Embryonic facial prominence (tissue), 1 donor: Measurements from ENCODE around the gene ARHGAP24.
"Not testable (repeated sequence)": the region's sequence is repeated elsewhere in the genome, so short reads cannot be mapped to it uniquely, and the experiment has no call there.

Experiments
- DNase-seq: peaks from one replicate; pipeline ENCODE4 v3.0.0-alpha.2; 2016; ENCODE audit errors: extremely low spot score

The ARHGAP24 gene

DNA sequence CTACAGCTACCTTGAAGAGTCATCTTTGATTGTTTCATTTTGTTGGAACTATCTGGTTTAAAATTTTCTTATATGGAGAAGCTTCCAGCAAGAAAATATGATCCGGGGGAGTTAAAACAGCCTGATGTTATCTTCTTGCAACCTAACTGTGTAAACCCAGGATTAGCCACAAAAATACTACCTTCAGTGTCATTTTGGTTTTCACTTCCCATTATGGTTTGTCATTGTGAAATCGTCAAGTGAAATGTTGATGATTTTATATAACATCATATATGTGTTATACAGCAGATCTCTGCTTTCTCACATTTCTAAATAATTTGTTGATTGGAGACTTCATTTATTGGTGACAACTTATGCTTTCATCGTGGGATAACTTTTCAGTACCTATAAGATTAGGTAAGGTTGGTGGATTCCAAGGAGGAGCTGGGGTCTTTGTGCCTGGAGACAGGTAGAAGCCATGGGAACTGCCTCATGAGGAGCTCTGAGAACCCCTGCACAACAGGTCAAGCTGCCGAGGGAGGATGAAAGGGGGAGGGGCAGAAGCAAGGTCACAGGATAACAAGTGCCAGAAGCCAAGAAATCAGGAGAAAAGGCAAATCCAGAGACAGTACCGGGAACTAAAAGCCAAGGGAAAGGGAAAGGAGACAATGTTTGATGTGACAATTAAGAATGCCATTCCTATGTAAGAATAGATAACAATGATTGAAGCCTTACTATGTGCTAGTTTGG lies 7.2 kb downstream of the ARHGAP24 start:
- no peak for DNase-seq

DNA sequence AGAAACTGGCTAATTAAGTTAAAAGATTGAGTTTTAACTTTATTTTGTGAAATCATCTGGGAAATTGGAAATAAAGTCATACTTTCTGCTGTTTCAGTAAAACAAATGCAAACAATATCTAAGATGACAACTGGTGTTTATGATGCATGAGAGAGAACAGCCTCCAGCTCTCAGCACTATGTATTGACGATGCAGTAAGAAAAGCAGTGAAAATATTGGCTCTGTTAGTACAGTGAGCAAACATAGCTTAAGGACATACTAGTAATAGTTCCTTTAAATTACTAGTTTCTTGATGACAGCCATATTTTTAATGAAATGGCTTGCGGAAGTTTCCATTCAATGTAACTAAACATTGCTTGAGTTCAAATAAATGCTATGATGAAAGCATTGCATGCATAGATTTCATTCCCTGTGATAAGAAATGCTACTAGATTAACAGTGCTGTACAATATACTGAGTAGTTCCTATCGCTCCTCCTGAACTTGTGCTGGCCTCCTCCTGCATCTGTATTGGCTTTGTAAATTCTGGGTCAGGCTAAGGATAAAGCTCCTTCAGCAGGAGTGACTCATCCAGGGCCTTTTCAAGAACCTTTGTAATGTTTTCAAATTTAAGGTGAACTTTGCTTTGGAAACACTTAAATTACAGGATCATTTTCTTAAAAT lies 11.6 kb downstream of the ARHGAP24 start:
- no peak for DNase-seq

DNA sequence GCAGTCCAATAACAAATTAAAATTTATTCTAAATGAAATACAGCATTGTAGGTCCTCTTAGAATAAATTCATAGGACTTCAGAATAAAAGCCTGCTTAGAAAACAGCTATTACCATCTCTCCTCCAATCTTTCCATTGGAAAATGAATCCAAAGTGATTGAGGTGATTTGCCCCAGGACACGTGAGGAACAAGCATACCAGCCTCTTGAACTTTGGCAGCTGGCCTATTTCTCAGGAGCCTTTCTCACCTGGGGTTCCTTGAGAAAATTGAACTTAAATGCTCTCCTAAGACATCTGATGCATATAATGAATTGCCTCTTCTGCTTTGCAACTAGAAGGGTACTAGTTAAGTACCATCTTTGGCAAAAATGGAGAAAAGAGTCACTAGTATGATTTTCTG lies 13.5 kb downstream of the ARHGAP24 start:
- DNase-seq, result no peak

DNA sequence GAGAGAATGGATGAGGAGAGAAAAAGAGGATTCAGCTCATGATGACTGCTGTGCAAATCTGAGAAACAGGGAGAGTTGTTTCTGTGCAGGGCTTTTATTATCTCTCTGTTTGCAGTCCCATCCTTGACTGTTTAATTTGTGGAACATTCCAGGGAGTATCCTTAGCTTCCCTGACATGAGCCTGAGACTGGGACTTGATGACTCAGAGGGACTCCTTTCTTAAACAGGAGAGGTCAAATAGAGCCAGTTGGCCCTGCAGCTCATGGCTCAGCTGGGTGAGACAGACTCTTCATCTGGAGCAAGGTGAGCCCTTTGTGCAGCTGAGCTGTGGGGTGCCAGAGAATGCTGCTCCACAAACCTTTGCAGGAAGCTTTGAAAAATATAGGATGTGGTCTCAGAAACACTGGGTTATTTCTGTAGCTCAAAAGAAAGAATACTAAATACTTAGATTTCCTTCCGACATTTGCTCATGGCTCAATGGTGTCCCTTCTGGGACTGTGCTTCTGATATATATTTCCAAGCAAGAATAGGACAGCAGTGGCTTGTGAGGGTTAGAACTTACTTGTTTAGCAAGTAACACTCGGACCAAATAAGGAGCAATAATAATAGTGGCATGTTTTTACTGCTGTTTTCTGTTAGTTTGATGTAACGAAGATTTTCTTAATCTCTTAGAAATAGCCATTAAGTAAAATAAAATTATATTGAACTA lies 14.5 kb downstream of the ARHGAP24 start:
- DNase-seq, result no peak

DNA sequence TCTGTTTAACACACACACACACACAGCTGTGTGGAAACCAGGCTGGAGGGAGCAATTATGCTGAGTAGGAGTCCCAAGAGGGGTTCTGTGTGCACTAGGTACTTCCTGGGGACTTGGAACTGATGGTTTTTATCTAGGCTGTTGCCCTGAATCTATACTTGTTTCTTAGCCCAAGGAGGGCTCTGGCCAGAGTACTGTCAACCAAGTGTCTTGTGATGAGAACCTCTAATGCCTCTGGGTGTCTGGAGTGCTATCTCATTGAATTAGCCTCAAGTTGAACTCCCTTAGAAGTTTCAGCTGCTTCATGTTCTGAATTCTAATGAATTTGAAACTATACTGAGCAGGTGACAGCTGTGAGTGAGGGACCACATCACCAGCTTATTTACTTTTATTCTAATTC lies 16.6 kb downstream of the ARHGAP24 start:
- no peak for DNase-seq

DNA sequence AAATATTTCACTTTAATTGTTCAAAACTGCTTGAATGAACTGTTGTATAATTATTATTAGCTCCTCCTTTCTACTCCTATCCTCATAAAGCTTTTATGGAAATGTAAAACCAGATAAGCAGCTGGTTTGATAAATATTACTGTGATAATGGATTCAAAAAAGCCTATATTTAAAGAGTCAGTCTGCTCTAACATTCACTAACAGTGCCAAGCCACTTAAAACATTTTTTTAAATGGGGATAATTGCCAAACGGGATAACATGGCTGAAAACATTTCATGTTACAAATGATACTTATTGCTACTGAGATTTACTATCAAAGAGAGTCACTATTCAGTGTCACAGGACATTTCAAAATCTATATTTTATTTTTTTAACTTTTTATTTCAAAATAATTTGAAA lies 17.4 kb downstream of the ARHGAP24 start:
- DNase-seq, result no peak

DNA sequence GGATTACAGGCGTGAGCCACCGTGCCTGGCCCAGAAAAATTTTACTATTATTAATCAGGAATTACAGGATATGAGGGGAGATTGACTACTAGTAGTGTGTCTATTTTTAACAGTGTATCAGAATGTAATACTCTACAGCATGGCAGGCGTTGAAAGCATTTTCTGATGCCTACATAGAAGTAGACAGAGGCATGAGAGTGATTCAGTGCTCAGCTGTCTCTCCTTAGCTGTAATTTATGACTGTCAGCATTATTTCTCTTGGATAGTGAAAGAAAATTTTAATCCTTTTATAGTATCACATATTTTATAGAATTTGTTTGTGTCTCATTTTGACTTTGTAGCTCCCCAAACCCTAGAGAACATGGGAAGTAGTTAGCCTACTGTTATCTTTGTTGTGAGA lies 20.7 kb downstream of the ARHGAP24 start:
- no peak for DNase-seq

DNA sequence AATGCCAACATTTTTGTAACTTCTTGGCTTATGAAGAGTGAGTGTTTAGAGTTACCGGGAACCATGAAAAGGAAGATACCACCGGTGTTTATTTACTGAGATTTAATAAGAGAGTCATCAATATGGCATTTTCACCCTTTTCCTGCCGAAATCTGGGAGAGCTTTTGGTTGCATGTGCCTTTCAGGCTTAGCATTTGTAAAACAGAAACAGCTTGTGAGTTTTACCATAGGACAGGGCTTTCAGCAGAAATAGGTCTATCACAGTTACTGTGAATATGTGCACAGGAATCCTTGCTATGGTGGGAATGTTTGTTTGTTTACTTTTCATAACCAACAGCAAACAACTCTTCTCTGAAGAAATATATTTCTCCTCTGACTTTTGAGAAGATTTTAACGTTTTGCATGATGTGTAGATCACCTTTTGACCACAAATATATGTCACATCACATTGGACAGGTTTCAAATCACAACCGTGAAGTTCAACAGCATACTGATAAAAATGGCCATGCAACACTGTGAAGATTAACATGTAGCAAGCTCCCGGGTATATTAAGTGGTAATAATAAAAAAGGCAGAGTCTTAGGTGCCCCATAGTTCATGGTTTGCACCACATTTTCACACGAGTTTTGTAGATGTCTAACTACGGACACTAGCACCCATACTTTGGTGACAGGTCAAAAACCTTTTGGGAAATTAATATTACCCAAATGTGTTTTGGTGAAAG lies 21.3 kb downstream of the ARHGAP24 start:
- no peak for DNase-seq

DNA sequence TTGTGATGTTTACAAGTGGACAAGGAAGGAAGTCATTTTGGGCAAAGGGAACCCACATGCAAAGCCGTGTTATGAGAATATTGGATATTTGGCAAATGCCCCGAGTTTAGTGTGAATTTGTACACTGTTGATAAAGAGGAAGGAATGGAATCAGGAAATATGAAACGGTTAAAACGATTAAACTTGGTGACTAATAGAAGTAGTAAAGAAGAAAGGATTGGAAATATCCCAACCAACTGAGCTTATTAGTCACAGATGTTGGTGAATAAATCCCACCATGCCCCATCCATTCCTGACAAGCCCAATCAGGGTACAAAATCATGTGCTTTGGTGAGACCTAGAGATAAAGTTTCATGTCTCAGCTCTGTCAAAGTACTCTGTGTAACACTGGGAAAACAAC lies 22.0 kb downstream of the ARHGAP24 start:
- DNase-seq, result no peak

DNA sequence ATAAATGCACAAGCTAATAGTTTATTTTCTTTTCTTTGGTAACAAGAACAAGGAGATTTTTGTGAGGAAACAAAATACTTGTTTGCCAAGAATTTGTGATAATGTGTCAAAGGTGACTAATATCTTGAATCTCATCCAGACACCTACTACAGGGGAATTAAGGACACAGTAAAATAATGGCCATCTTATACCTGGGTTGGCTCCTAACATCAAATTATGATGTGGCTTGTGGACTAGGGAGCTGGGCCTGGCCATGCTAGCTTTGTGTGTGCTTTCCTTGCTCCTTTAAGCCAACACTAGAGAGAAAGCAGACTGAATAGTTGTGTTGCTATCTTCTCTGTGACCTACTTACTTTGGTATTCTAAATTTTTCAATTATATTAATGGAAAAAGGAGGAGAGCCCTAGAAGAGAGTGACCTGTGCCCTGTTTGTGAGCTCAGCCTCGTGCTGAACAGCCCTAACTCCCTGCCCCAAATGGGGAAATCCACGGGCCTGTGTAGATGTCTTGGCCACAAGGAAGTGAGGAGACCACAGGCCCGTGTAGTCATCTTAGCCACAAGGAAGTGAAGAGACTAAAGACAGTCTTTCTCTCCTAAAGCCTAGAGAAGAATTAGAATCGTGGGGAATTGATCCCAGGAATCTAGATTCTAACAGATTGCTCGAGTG lies 23.3 kb downstream of the ARHGAP24 start:
- no peak for DNase-seq

DNA sequence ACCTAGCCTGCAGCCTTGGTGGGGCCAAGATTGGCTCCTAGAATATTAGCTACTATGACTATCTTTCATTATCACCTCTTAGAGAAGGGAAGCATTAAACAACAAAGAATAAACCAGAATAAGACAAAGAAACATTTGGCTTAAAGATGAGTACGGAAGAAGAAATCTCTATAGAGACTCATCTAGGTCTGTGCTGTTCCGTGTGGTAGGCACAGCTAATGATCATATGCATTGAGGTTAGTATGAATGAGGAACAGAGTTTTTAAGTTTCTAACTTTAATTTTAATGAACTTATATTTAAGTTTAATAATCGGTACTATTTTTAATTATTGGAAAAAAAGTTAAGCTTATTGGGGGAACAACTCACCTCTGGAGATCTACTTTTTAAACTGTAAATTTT lies 24.6 kb downstream of the ARHGAP24 start:
- no peak for DNase-seq

DNA sequence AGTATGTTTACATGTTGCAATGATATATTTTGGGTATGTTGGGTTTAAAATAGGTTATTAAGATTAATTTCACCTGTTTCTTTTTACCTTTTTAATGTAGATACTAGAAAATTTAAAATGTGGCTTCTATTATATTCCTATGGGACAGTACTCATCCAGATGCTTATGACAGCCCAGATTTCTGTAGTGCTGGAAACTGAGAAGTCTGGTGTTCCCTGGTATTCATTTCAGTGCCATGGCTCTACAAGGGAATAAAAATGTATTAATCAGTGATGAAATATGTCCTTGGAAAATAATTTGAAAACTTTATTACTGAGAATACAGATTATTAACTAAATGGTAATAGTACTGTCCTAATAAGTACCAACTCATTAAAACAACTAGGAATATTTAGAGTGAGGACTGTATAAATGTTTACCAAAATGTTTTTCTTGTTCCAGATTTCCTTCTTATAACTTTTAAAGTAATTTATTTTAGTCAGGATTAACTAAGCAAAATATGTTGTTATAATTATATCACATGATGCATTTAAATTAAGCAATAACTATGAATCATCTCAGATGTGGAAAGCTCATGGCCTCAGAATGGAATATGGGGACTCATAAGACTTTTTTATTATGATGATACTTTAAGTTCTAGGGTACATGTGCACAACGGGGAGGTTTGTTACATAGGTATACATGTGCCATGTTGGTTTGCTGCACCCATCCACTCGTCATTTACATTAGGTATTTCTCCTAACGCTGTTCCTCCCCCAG lies 25.3 kb downstream of the ARHGAP24 start:
- no peak for DNase-seq

DNA sequence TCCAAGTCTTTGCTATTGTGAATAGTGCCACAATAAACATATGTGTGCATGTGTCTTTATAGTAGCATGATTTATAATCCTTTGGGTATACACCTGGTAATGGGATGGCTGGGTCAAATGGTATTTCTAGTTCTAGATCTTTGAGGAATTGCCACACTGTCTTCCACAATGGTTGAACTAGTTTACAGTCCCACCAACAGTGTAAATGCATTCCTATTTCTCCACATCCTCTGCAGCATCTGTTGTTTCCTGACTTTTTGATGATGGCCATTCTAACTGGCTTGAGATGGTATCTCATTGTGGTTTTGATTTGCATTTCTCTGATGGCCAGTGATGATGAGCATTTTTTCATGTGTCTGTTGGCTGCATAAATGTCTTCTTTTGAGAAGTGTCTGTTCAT lies 26.2 kb downstream of the ARHGAP24 start:
- DNase-seq, result not testable (repeated sequence)

DNA sequence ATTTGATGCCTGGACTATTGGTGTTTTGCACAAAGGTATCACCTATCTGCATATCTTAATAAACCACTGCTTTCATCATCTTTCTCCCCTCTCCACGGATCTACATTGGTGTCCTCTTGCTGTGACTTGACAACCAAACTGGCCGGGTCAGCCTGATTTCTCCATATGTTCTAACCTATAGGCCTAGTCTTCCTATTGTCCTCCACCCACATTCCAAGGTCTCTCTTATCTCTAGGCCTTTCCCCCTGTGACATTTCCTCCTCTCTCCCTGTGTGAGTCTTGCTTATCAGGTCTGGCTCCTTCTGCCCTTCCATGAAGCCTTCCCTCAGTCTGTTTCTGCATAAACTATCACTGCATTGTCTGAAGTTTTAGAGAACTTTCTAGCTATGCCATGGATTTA lies 33.7 kb downstream of the ARHGAP24 start:
- DNase-seq, result no peak

DNA sequence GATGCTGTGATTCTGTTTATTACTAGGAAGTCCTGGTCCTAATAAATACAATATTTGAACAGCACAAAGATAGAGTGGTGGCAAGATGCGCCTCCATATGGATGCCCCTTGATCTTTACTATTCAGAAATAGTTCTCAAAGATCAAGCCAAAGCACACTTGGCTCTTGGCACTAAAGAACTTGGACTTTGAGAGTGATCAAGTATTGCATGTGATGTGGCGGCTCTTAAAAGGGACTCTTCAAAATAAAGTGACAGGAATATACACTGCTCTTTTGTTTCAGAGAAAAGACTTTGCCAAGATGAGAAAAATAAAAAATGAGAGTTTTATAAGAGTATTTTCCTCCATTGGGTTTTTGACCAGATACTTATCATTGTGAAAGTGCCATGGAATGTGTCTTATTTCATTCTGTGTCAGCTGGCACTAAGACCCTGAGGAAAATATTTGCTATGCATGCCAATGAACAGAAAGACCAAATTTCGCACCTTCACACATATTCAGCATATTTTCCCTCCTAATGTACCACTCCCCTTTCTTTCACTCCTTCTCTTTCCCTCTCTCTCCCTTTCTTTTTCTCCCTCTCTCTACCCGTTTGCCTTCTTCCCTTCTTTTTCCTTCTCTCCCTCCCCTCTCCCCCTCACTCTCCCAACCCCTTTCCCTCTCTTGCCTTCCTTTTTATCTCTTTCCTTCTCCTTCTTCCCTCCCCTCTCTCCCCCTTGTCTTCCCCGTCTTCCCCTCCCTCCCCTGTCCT lies 35.1 kb downstream of the ARHGAP24 start:
- DNase-seq, result no peak

DNA sequence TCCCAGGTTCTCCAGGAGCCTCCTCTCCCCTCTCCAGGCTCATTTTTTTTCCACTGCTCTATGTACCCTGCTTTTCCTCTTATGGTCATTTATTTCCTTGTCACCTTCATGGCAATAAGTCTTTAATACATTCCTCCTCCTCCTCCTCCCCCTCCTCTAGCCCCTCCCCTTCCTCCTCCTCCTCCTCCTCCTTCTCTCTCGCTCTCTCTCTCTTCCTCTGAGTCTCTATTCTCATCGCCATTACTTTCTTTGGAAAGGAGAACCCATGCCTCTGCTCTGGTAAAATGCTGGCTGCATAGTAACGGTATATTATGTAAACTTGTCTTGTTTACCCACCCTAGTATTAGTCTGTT lies 35.7 kb downstream of the ARHGAP24 start:
- no peak for DNase-seq

DNA sequence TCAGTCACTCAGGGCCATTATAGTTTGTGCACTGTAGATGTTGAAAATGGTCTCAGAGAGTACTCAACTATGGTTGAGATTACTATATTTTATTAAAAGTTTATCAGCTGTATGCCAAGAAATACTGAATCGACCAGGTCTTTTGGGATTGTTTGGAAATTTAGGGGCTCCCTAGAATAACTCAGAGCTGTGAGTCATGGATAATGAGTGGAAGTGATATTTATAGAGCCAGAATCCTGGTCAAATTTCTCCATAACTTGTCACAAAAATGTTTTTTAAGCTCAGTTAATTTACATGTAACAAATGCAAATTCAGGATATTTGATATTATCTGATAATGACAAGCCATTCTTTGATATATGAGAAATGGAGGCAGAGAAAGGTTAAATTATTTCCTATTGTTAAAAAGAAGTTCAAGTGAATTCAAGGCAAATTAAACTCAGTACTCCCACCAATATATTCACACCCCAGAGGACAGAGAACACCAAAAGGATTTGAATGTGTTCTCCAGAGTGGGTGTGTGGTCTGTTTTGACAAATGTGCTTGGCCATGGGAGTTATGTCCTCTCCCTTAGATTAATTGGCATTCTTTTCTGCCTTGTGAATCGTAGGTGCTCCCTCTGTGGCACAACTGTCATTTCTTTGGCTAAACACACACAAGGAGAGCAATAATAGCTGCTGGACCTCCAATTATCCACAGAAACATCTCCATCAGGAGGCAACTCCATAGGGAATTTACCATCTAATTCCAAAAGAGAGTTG lies 37.7 kb downstream of the ARHGAP24 start:
- no peak for DNase-seq

DNA sequence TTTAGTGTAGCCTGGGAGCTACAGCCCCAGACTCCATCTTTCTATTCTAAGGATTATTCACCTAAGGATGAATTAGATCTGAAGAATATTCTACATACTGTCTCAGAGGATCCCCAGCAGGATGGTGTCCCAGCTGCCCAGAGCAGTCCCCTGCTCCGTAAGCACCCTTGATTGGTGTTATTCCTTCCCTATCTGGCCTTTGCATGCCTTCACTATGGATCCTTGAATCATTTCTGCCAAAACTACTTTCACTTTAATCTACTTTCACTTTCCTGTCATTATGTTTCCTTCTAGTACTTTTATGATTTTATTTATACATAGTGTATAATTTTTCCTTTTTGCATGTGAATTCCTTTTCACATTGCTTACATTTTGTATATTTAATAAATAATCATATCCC lies 39.2 kb downstream of the ARHGAP24 start:
- DNase-seq, result peak; percentile 1

DNA sequence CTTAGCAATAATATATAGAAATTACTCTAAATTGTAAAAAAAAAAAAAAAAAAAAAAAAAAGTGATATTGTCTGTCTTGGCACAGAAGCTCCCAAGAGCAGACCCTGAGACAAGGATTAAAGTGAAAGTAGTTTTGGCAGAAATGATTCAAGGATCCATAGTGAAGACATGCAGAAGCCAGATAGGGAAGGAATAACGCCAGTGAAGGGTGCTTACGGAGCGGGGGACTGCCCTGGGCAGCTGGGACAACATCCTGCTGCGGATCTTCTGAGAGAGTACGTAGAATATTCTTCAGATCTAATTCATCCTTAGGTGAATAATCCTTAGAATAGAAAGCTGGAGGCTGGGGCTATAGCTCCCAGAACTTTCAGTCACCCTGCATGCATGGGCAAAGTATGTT lies 39.8 kb downstream of the ARHGAP24 start:
- no peak for DNase-seq

DNA sequence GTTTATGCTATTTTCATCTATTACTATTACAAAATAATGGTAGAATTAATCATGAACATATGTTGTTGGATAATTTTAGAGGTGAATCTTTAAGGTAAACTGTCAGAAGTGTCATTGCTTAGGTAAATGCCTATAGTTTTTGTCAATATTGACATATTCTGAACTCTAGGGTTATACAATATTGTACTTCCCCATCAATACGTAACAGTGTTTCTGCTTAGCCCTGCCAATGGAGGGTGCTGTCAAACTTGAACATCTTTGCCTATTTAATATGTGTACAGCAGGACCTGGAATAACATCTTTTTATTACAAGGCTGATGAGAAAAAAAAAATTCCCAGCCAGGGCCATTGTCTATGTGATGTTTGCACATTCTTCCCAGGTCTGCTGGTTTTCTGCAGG lies 40.8 kb downstream of the ARHGAP24 start:
- no peak for DNase-seq
